Right atrium auricular region (tissue), 2 donors: ENCODE measurements around the gene FGD3. TPM values are rescaled to one million over a fixed set of nuclear protein-coding genes. Genes with fewer than 3 reads are reported as not detected.

Experiments
- DNase-seq: peaks from one replicate; pipeline ENCODE4 v3.0.0-alpha.2; 2019; ENCODE audit warnings: low spot score
- H3K27ac ChIP-seq, 2 donors: fragments of 200-600 bp; sonication (generic); 1 replicate in 1 of 2; 2 replicates in 1 of 2; pipeline ENCODE4 v1.5.1; 2016 to 2019
- H3K27me3 ChIP-seq, 2 donors: fragments of 200-600 bp; sonication (generic); one replicate each; pipeline versions ENCODE4 v1.5.1 to v1.6.0; 2017 to 2019
- H3K36me3 ChIP-seq: fragments of 200-600 bp; sonication (generic); one replicate; pipeline ENCODE4 v1.5.1; 2016
- H3K4me1 ChIP-seq, 2 donors: fragments of 200-600 bp; sonication (generic); one replicate each; pipeline versions ENCODE4 v1.5.1 to v1.6.0; 2017 to 2019
- H3K4me3 ChIP-seq, 2 donors: fragments of 200-600 bp; sonication (generic); 1 replicate in 1 of 2; 2 replicates in 1 of 2; pipeline ENCODE4 v1.5.1; 2017 to 2019; ENCODE audit warnings: mild to moderate bottlenecking in 1 of 2, moderate library complexity in 1 of 2
- H3K9me3 ChIP-seq, 2 donors: fragments of 200-600 bp; sonication (generic); one replicate each; pipeline ENCODE4 v1.5.1; 2019
- total RNA-seq, 2 donors: library from RNA; depleted of rRNA; stranded (reverse); fragments of >200 nt; gene quantifications; one replicate each; pipeline ENCODE4 v1.1.0, GENCODE V29; 2016
- TF ChIP-seq, protein P1 (sequence below), 2 donors: fragments of 200-600 bp; sonication (generic); IDR thresholded peaks; one replicate each; pipeline ENCODE4 v1.5.1; 2019; ENCODE audit warnings: antibody characterized with exemption in 2 of 2

Gene FGD3
- total RNA-seq, 2 donors from 2014 or later, result 2.2 to 3.3 TPM

DNA sequence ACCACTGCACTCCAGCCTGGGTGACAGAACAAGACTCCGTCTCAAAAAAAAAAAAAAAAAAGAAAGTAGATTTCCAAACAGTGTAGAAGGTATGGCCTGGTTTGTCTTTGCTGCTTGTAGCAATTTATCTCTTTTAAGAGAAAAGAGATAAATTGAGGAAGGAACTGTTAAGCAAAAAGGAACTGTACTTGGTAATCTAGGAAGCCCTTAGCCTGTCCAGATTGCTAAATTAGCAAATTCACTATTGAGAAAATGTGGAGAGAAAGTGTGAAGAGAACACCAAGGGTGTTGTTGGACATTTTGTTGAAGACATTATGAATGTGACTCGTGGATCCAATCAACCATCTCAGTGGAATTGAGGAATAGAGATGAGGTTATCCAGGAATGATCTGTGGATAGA is 98.2 kb downstream of the FGD3 start:
- Histone ChIP-seq H3K36me3 (no peaks in the 10 kb centered on the region), H3K27me3 (no peaks in the 10 kb centered on the region), H3K9me3 (peaks cover 0 to 7% of the 10 kb centered on the region in 2 donors), H3K4me3 (no peak overlapping the region), H3K27ac (no peak overlapping the region), H3K4me1 (no peaks in the 10 kb centered on the region)
- no peak for DNase-seq
- TF ChIP-seq, protein P1, sequence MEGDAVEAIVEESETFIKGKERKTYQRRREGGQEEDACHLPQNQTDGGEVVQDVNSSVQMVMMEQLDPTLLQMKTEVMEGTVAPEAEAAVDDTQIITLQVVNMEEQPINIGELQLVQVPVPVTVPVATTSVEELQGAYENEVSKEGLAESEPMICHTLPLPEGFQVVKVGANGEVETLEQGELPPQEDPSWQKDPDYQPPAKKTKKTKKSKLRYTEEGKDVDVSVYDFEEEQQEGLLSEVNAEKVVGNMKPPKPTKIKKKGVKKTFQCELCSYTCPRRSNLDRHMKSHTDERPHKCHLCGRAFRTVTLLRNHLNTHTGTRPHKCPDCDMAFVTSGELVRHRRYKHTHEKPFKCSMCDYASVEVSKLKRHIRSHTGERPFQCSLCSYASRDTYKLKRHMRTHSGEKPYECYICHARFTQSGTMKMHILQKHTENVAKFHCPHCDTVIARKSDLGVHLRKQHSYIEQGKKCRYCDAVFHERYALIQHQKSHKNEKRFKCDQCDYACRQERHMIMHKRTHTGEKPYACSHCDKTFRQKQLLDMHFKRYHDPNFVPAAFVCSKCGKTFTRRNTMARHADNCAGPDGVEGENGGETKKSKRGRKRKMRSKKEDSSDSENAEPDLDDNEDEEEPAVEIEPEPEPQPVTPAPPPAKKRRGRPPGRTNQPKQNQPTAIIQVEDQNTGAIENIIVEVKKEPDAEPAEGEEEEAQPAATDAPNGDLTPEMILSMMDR (IDR thresholded peaks at IDR 0.05), result no peak

- no peaks in the 10 kb centered on the region for H3K27me3 ChIP-seq
These were observed 101.5 kb downstream of the FGD3 start for GRCh38 chr9:93048566-93049448.

GRCh38 chr9:93049491-93049890 is 102.2 kb downstream of the FGD3 start:
- Histone ChIP-seq H3K4me3 (no peak overlapping the region), H3K27ac (no peak overlapping the region), H3K36me3 (no peaks in the 10 kb centered on the region), H3K9me3 (peaks cover 0 to 7% of the 10 kb centered on the region in 2 donors), H3K27me3 (no peaks in the 10 kb centered on the region), H3K4me1 (peaks cover 0 to 6% of the 10 kb centered on the region in 2 donors)
- no peak for DNase-seq
- TF ChIP-seq, protein P1 (IDR thresholded peaks at IDR 0.05), result no peak

More at GRCh38 chr9:93048566-93049448, 101.5 kb downstream of the FGD3 start:
- Histone ChIP-seq H3K36me3 (no peaks in the 10 kb centered on the region), H3K9me3 (peaks cover 0 to 7% of the 10 kb centered on the region in 2 donors), H3K4me3 (no peak overlapping the region), H3K27ac (no peak overlapping the region), H3K4me1 (peaks cover 0 to 6% of the 10 kb centered on the region in 2 donors)
- TF ChIP-seq, protein P1 (IDR thresholded peaks at IDR 0.05), result no peak
- DNase-seq, result no peak

GRCh38 chr9:93050231-93050630 is 102.9 kb downstream of the FGD3 start:
- Histone ChIP-seq H3K27me3 (no peaks in the 10 kb centered on the region), H3K4me1 (peaks cover 0 to 6% of the 10 kb centered on the region in 2 donors), H3K4me3 (no peak overlapping the region), H3K27ac (no peak overlapping the region), H3K9me3 (peaks cover 0 to 7% of the 10 kb centered on the region in 2 donors), H3K36me3 (no peaks in the 10 kb centered on the region)
- no peak for DNase-seq
- TF ChIP-seq, protein P1 (IDR thresholded peaks at IDR 0.05), result no peak

DNA sequence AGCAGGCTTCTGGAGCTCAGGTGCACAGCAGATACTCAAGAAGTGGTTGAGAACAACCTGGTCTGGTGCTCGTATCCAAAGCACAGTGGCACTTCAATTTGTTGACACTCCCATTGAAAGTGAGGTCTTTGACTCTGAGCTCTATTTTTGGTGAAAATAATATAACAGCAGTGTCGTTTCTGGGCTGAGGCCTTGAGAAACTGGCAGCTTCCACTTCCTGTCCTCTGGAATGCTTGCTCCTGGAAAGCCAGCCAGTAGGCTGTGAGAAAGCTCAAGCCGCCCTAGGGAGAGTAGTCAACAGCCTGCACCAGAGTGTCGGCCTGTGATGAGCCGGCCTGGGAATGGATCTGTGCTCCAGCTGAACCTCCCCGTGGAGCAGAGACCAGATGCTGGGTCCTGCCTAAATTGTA is 104.4 kb downstream of the FGD3 start:
- Histone ChIP-seq H3K27ac (peak overlapping the region; percentile 21 to 23), H3K4me3 (no peak overlapping the region), H3K4me1 (peaks cover 0 to 6% of the 10 kb centered on the region in 2 donors)

More for the DNA sequence above, 104.4 kb downstream of the FGD3 start:
- DNase-seq, result peak; percentile 66
- H3K27me3 ChIP-seq, result no peaks in the 10 kb centered on the region
- H3K9me3 ChIP-seq, result no peaks in the 10 kb centered on the region
- no peaks in the 10 kb centered on the region for H3K36me3 ChIP-seq
- TF ChIP-seq, protein P1 (IDR thresholded peaks at IDR 0.05), result no peak
